Mucosa of descending colon (tissue), 3 donors: ENCODE data around the gene NAP1L4. TPM values are rescaled to one million over a fixed set of nuclear protein-coding genes. Genes with fewer than 3 reads are reported as not detected.
A peak's percentile ranks its signal among the peaks of the same experiment; 100 is the strongest.

ENCODE experiments used
- ATAC-seq: fragments of 200-7000 bp; cut with Tn5 transposase; one replicate; pipeline ENCODE4 v1.9.1; 2020; ENCODE audit warnings: mild to moderate bottlenecking, moderate library complexity
- DNase-seq, 3 donors: peaks; one replicate each; pipeline ENCODE4 v3.0.0-alpha.2; 2020
- H3K36me3 ChIP-seq: fragments of 200-600 bp; one replicate; pipeline ENCODE4 v1.8.0; 2021; ENCODE audit warnings: low read depth, mild to moderate bottlenecking
- H3K4me1 ChIP-seq: fragments of 200-600 bp; one replicate; pipeline ENCODE4 v1.8.0; 2021; ENCODE audit warnings: low read depth, mild to moderate bottlenecking
- H3K4me3 ChIP-seq: fragments of 200-600 bp; one replicate; pipeline ENCODE4 v1.8.0; 2021; ENCODE audit warnings: mild to moderate bottlenecking
- H3K9me3 ChIP-seq: fragments of 200-600 bp; one replicate; pipeline ENCODE4 v1.8.0; 2021; ENCODE audit warnings: mild to moderate bottlenecking
- CTCF ChIP-seq: fragments of 200-600 bp; IDR thresholded peaks from one replicate; pipeline ENCODE4 v1.8.0; 2022; ENCODE audit warnings: antibody characterized with exemption, mild to moderate bottlenecking
- intact Hi-C, 2 donors: fragments of 100-400 bp; cut with DNase I in 1 of 2; cut with micrococcal nuclease in 1 of 2; formaldehyde crosslinking; loops; one replicate each; pipeline versions ENCODE4 v1.11.0 to v1.11.1; 2022; cut with DNase I, micrococcal nuclease
- total RNA-seq, 3 donors: library from RNA; stranded (reverse); fragmentation: NEBNext Ultra II Directional in 2 of 3; extraction: Animal tissue kit (Norgen Biotek cat#: 25700) in 2 of 3; gene quantifications; one replicate each; pipeline versions ENCODE4 v1.2.1 to v1.2.4, GENCODE V29; 2021 to 2023
- donor health status: DM: no; HTN: no; CAD: no; lungs with moderate emphysema.
- donor health status: DM: no; HTN: no; CAD: no.
- donor health status: DM: no; HTN: yes; CAD: no.

Gene NAP1L4
- total RNA-seq, 3 donors from 2014 or later: 94.0 to 116 (median 99.8) TPM

- no peak overlapping the region for H3K4me3 ChIP-seq
- ATAC-seq (no peak), DNase-seq (no peak)
- intact Hi-C loops: no loop called here
- H3K9me3 ChIP-seq: no peaks in the 10 kb centered on the region
- H3K36me3 ChIP-seq: no peaks in the 10 kb centered on the region
- TF ChIP-seq CTCF: no peak
- peaks cover 6% of the 10 kb centered on the region for H3K4me1 ChIP-seq
Observed at GRCh38 chr11:2982214-2982613, 9.9 kb downstream of the NAP1L4 start.

- Histone ChIP-seq H3K36me3 (no peaks in the 10 kb centered on the region), H3K9me3 (no peaks in the 10 kb centered on the region), H3K4me3 (no peak overlapping the region), H3K4me1 (peaks cover 6% of the 10 kb centered on the region)
- ATAC-seq (no peak), DNase-seq (no peak)
- no peak for TF ChIP-seq CTCF
- intact Hi-C loops: no loop called here
Observed at GRCh38 chr11:2981130-2981529, 11.0 kb downstream of the NAP1L4 start.

GRCh38 chr11:2980168-2980840 is 11.8 kb downstream of the NAP1L4 start:
- Histone ChIP-seq H3K9me3 (no peaks in the 10 kb centered on the region), H3K4me1 (peaks cover 6% of the 10 kb centered on the region), H3K4me3 (no peak overlapping the region), H3K36me3 (no peaks in the 10 kb centered on the region)
- TF ChIP-seq CTCF: no peak
- ATAC-seq: no peak
- no peak for DNase-seq
- intact Hi-C loops: no loop called here

GRCh38 chr11:2977113-2977512 is 15.0 kb downstream of the NAP1L4 start:
- DNase-seq (no peak), ATAC-seq (peak; percentile 13)
- Histone ChIP-seq H3K9me3 (no peaks in the 10 kb centered on the region), H3K4me1 (peaks cover 2% of the 10 kb centered on the region), H3K4me3 (no peak overlapping the region), H3K36me3 (no peaks in the 10 kb centered on the region)
- TF ChIP-seq CTCF: no peak
- intact Hi-C loops: no loop called here

- intact Hi-C loops: no loop called here
- Histone ChIP-seq H3K4me3 (no peak overlapping the region), H3K9me3 (no peaks in the 10 kb centered on the region), H3K4me1 (no peaks in the 10 kb centered on the region), H3K36me3 (no peaks in the 10 kb centered on the region)
- DNase-seq: no peak
- peak; percentile 9 for ATAC-seq
- TF ChIP-seq CTCF: no peak
Observed at GRCh38 chr11:2976294-2977063, 15.7 kb downstream of the NAP1L4 start.
